GM18909 (cell line): Measurements from ENCODE around the gene TMEM120B.

Experiments
- ATAC-seq: cut with Tn5 transposase; IDR thresholded peaks from one replicate; pipeline ENCODE4 v1.9.1; 2021; ENCODE audit warnings: mild to moderate bottlenecking; ENCODE audit not compliant: unreplicated experiment, poor library complexity

Gene TMEM120B

GRCh38 chr12:121799842-121800693 is 87.5 kb downstream of the TMEM120B start:
- ATAC-seq = peak; percentile 25

GRCh38 chr12:121800694-121801594 is 88.4 kb downstream of the TMEM120B start:
- no peak for ATAC-seq

GRCh38 chr12:121801595-121802484 is 89.3 kb downstream of the TMEM120B start:
- no peak for ATAC-seq

- ATAC-seq = no peak
These were observed 89.9 kb downstream of the TMEM120B start for GRCh38 chr12:121802485-121802842.

- peak; percentile 42 for ATAC-seq
These were observed 90.5 kb downstream of the TMEM120B start for GRCh38 chr12:121802843-121803698.

GRCh38 chr12:121803861-121804416 is 91.4 kb downstream of the TMEM120B start, which contains the start of gene SETD1B:
Gene SETD1B, plus strand, starts transcription at chr12:121804009. Its CDS starts 729 bp downstream, at chr12:121804738.
- ATAC-seq = no peak

GRCh38 chr12:121804417-121805111 is 92.0 kb downstream of the TMEM120B start:
- ATAC-seq = no peak

- no peak for ATAC-seq
These were observed 92.8 kb downstream of the TMEM120B start for GRCh38 chr12:121805171-121806008.

- no peak for ATAC-seq
These were observed 93.5 kb downstream of the TMEM120B start for GRCh38 chr12:121806009-121806545.

GRCh38 chr12:121806546-121807423 is 94.2 kb downstream of the TMEM120B start:
- ATAC-seq = no peak

GRCh38 chr12:121807642-121808347 is 95.2 kb downstream of the TMEM120B start:
- ATAC-seq = no peak

GRCh38 chr12:121808623-121809022 is 96.1 kb downstream of the TMEM120B start:
- no peak for ATAC-seq

GRCh38 chr12:121809712-121810116 is 97.2 kb downstream of the TMEM120B start:
- no peak for ATAC-seq

GRCh38 chr12:121810234-121810817 is 97.8 kb downstream of the TMEM120B start:
- no peak for ATAC-seq

GRCh38 chr12:121810833-121811433 is 98.4 kb downstream of the TMEM120B start:
- no peak for ATAC-seq
